22Rv1 (cell line): ENCODE data around the gene SPINK8.

Experiments used
- ZFX ChIP-seq: fragments of 450-650 bp; IDR thresholded peaks from 2 replicates; pipeline ENCODE4 v1.6.1; 2017; ENCODE audit warnings: antibody characterized with exemption, borderline replicate concordance
- TF ChIP-seq, protein P1 (sequence below): fragments of 450-650 bp; IDR thresholded peaks from 2 replicates; pipeline ENCODE4 v1.5.1; 2017; ENCODE audit warnings: mild to moderate bottlenecking

DNA sequence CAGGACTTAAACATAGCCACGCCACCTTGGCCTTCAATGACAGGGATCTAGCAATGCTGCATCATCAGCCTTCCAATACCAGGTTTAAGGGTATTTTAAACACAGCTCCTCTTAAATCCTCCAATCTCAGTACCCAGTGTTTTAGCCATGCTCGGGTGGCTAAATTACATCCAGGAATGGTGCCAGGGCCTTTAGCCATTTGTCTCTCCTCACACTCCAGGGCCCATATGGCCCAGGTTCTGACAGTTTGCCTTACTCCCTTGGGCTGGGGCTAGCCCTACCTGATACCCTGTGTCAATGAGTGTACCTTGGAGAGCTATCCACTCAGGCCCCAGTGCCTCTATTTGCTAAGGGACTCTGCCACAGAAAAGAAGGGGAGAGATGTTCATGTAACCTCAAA is 63.2 kb downstream of the SPINK8 start:
- TF ChIP-seq, protein P1, sequence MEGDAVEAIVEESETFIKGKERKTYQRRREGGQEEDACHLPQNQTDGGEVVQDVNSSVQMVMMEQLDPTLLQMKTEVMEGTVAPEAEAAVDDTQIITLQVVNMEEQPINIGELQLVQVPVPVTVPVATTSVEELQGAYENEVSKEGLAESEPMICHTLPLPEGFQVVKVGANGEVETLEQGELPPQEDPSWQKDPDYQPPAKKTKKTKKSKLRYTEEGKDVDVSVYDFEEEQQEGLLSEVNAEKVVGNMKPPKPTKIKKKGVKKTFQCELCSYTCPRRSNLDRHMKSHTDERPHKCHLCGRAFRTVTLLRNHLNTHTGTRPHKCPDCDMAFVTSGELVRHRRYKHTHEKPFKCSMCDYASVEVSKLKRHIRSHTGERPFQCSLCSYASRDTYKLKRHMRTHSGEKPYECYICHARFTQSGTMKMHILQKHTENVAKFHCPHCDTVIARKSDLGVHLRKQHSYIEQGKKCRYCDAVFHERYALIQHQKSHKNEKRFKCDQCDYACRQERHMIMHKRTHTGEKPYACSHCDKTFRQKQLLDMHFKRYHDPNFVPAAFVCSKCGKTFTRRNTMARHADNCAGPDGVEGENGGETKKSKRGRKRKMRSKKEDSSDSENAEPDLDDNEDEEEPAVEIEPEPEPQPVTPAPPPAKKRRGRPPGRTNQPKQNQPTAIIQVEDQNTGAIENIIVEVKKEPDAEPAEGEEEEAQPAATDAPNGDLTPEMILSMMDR = no peak
- no peak for TF ChIP-seq ZFX
